Globus pallidus (tissue), 1 donor: ENCODE data around the gene PTGR2.
"Not testable (repeated sequence)": the region's sequence is repeated elsewhere in the genome, so short reads cannot be mapped to it uniquely, and the experiment has no call there.

Source experiments
- DNase-seq: peaks from one replicate; pipeline ENCODE4 v3.0.0-alpha.2; 2015; ENCODE audit warnings: low spot score

The PTGR2 gene

DNA sequence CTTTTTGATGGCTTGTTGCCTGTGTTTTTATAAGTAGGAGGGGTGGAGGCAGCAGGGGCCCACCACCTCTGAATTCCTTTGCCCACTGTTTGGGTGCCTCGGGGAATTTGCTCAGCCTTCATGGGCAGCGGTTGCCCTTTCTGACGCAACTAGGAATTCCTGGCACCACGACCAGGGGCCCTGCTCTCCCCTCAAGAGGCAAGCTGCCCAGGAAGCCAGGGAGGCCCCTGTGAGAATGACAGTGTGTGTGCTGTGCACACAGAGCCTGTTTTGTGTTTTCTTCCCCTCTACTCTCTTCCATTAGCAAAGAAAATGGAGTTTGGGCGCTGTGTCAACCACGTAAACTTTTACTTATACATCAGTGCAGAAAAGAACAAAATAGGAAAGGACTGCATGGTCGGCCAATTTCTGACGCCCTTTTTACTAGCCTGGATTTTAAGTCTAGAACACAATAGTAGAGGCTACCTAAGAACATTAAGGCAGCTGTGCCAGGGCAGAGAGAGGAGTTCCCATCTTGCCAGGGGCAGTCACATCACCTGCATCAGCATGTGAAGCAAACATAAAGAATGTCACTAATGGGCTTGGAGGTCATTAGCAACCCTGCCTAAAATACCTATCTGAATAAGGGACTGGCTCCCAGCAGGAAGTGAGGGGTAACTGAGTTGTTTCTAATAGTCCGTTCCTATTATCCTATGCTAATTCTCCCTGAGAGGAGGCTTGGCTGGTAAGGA, 17.9 kb upstream of the PTGR2 start:
- peak; percentile 66 for DNase-seq

DNA sequence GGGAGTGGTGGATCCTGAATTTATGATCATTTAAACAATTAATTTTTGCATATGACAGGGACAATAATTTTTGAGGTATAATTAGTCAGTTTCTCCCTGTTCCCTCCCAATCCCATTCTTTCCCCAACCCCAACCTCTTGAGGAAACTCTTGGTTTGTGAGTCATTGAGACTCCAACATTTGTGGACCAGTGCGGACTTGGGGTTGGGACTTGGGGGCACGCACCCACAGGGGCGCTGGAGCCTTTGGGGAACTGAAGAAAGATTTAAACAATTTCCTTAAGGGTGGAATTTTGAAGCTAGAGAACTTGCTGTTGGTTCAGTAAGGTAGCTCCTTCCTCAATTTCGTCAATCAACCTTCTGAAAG, 17.4 kb upstream of the PTGR2 start:
- DNase-seq = no peak

GRCh38 chr14:73838293-73839034, 13.2 kb upstream of the PTGR2 start:
- not testable (repeated sequence) for DNase-seq

DNA sequence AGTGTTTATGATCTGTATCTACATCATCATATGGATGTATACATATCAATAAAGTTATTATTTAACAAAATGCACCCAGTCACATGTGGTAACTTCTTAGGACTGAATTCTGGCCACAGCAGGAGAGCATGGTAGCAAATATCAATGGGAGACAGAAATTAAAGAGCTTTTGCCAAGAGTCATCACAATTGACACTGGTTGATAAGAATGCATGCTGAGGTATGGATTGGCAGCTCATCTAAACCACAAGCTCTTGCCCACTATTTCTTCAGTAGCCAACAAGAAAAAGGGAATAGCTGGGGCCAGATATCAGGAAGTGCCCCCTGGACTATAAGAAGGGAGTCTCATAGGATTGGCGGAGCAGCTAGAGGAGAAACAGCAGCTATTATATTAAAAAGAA, 9.4 kb upstream of the PTGR2 start:
- DNase-seq = no peak

DNA sequence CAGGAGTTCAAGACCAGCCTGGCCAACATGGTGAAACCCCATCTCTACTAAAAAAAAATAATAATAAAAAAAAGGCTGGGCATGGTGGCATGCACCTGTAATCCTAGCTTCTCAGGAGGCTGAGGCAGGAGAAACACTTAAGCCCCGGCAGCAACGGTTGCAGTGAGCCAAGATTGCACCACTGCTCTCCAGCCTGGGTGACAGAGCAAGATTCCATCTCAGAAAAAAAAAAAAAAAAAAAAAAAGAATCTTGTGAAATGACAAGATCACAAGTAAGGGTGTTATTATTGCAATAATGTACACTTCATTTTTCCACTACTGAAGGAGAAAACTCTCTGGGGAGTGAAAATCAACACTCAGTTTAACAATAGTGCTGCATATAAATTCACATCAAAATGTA, 8.8 kb upstream of the PTGR2 start:
- DNase-seq = no peak

DNA sequence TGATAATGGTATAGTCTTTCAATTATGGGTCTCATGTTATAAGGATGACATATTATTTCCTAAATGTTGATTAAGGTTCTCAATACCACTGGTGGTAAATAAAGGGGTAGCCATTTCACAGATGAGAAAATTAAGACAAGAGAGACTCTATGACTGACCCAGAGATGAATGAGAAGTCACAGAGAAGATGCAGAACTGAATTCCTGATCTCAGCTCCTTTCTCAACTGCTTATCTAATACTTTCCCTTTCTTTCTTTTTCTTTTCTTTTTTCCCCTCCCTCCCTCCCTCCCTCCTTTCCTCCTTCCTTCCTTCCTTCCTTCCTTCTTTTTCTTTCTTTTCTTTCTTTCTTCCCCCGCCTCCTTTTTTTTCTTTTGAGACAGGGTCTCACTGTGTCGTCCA, 8.3 kb upstream of the PTGR2 start:
- no peak for DNase-seq

DNA sequence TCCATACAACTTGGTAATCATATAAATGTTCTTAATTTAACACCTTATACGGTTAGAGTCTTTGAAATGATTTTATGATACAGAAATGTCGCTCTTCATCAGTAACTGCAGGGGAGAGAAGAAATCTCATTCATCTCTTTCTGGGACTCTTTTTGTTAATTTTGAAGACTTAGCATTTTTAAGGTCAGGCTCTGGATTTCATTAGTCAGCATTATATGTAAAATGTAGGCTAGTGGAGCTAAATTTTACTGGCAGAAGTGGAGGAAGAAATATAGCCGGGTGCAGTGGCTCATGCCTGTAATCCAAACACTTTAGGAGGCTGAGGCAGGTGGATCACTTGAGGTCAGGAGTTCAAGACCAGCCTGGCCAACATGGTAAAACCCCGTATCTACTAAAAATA, 4.7 kb upstream of the PTGR2 start:
- DNase-seq = no peak

- peak; percentile 15 for DNase-seq
Observed at GRCh38 chr14:73851000-73851399, 631 bp upstream of the PTGR2 start.

GRCh38 chr14:73859145-73859544, 7.5 kb downstream of the PTGR2 start:
- DNase-seq = no peak

DNA sequence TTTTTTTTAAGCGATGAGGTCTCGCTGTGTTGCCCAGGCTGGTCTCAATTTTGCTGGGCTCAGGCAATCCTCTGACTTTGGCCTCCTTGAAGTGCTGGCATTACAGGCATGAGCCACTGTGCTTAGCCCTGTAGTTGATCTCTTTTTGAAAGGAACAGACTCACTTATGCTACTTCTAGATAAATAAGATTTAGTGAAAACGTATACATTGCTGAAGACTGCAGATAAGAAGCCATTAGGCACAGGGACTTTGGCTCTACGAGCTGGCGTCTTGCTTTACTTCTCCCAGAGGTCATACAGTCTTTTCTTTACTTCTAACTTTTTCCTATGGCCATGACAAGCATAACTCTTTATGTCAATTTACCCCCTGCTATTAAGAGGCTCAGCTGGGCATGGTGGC, 9.4 kb downstream of the PTGR2 start:
- no peak for DNase-seq

DNA sequence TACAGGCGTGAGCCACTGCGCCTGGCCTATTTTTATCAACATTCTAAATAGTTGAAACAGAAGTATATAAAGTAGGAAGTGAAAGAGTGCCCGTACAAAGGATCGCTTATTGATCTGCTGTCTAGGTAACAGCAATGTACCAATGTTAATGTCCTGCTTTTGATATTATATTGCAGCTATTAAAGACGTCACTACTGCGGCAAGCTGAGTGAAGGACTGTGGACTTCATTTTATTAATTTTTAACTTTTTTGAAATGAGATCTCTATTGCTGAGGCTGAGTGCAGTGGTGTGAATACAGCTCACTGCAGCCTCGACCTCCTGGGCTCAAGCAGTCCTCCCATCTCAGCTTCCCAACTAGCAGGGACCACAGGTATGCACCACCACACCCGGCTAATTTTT, 10.8 kb downstream of the PTGR2 start:
- no peak for DNase-seq

- DNase-seq = no peak
Observed at GRCh38 chr14:73863209-73863608, 11.6 kb downstream of the PTGR2 start.

DNA sequence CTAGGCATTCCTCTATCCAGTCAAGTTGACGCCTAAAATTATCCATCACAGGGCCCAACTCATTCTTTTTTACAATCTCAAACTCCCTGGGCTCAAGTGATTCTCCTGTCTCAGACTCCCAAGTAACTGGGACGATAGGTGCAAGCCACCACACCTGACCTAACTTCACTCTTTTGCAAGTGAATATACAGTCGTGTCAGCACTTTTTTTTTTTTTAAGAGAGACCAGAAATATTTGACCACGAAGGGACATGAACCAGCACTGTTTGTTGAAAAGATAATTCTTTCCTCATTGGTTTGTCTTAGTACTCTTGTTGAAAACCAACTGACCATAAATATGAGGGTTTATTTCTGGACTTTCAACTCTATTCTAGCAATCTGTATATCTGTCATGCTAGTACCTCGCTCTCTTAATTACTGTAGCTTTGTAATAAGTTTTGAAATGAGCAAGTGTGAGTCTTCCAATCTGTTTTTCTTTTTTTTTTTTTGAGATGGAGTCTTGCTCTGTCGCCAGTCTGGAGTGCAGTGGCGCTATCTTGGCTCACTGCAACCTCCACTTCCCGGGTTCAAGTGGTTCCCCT, 14.0 kb downstream of the PTGR2 start:
- no peak for DNase-seq

DNA sequence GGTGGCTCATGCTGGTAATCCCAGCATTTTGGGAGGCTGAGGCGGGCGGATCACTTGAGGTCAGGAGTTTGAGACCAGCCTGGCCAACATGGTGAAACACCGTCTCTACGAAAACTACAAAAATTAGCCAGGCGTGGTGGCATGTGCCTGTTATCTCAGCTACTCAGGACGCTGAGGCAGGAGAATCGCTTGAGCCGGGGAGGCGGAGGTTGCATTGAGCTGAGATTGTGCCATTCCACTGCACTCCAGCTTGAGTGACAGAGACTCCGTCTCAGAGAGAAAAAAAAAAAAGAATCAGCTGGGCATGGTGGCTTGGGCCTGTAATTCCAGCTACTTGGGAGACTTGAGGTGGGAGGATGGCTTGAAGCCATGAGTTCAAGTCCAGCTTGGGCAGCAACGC, 18.1 kb downstream of the PTGR2 start:
- not testable (repeated sequence) for DNase-seq

- DNase-seq = no peak
Observed at GRCh38 chr14:73870525-73871235, 19.0 kb downstream of the PTGR2 start.

GRCh38 chr14:73873660-73874059, 22.0 kb downstream of the PTGR2 start:
- DNase-seq = no peak

DNA sequence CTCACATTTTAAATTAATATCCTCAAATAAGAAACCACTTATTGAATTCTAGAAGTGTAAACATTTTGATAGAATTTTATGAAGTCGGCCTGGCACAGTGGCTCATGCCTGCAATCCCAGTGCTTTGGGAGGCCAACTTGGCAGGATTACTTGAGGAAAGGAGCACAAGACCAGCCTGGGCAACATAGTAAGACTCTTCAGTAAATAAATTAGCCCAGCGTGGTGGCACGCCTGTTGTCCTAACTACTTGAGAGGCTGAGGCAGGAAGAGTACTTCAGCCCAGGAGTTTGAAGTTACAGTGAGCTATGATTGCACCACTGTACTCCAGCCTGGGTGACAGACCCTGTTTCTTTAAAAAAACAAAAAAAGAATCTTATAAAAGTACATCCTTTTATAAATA, 26.2 kb downstream of the PTGR2 start:
- DNase-seq = no peak

DNA sequence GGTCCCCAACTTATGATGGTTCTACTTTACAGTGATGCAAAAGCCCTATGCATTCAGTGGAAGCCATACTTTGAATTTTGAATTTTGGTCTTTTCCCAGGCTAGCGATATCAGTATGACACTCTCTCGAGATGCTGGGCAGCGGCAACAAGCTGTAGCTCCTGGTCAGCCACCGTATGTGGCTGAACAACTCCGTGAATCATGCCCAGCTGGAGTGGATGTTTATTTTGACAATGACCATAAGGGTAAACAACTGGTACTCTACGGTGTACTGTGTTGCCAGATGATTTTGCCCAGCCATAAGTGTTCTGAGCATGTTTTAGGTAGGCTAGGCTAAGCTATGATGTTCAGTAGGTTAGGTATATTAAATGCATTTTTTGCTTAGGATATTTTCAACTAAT, 26.8 kb downstream of the PTGR2 start:
- DNase-seq = no peak

DNA sequence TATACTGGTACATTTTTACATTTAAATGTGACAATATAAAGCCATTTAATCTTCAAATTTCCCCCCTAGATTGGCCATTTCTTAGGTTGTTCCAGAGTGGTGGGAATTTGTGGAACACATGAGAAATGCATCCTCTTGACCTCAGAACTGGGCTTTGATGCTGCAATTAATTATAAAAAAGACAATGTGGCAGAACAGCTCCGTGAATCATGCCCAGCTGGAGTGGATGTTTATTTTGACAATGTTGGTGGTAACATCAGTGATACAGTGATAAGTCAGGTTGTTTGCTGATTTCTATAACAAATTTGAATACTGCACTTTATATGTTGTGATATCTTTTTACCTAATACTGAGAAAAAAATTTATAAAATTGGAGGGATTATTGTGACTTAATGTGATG, 27.4 kb downstream of the PTGR2 start:
- no peak for DNase-seq

- no peak for DNase-seq
Observed at GRCh38 chr14:73884438-73885190, 33.0 kb downstream of the PTGR2 start.

DNA sequence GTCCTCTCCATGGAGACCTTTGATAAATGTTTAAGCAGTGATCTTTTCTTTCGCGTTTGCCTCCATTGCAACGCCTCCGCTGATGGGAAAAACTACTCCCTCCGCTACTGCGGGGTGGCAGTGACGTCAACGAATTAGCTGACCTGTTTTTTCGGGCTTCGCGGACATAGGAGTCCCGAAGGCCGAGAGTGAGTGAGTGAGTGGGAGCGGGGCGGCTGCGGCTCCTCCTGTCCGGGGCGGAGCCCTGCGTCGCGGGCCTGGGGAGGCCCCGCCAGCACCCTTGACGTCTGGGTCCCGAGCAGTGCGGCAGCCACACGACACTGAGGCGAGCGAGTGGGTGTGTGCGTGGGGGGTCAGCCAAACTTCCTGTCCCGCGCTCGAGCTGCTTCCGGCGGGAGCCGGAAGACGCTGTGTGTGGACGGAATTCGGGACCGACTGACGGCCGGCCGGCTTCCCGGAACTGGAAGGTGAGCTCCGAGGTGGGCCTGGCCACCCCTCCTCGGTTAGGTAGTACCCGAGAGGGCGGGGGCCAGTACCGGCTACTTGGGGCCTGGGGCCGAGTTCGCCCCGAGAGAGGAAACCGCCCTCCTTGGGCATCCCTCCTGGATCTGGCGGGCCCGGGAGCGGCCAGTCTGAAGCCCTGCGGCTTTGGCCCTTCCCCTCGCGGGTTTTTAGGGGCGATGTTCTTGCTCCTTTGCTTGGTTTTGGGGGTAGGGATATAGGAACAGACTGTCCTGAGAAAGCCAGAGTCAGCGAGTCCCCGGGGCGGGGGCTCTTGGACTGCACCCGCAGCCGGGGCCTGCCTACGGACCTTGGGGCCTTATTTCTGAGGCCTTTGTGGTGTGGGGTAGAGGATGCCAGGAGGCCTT, 35.1 kb downstream of the PTGR2 start, which contains the start of gene ZNF410:
ZNF410 (plus strand) TSS at position 411 of the 869 bp plus-strand sequence. CDS start 5,317 bp downstream, outside the sequence.
- DNase-seq = peak; percentile 89
